Hair follicular keratinocyte (primary cell): Measurements from ENCODE around the gene FAM53A. TPM values are rescaled to one million over a fixed set of nuclear protein-coding genes. Genes with fewer than 3 reads are reported as not detected.

Source experiments
- total RNA-seq: library from RNA; depleted of rRNA; stranded (reverse); fragments of >200 nt; gene quantifications from 2 replicates; pipeline ENCODE4 v1.2.3, GENCODE V29; 2015

FAM53A gene, protein sequence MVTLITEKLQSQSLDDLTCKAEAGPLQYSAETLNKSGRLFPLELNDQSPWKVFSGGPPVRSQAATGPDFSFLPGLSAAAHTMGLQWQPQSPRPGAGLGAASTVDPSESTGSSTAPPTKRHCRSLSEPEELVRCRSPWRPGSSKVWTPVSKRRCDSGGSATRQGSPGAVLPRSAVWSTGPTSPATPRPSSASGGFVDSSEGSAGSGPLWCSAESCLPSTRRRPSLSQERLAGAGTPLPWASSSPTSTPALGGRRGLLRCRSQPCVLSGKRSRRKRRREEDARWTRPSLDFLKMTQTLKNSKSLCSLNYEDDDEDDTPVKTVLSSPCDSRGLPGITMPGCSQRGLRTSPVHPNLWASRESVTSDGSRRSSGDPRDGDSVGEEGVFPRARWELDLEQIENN
- 2.1 and 7.7 TPM in 2 replicates for total RNA-seq

DNA sequence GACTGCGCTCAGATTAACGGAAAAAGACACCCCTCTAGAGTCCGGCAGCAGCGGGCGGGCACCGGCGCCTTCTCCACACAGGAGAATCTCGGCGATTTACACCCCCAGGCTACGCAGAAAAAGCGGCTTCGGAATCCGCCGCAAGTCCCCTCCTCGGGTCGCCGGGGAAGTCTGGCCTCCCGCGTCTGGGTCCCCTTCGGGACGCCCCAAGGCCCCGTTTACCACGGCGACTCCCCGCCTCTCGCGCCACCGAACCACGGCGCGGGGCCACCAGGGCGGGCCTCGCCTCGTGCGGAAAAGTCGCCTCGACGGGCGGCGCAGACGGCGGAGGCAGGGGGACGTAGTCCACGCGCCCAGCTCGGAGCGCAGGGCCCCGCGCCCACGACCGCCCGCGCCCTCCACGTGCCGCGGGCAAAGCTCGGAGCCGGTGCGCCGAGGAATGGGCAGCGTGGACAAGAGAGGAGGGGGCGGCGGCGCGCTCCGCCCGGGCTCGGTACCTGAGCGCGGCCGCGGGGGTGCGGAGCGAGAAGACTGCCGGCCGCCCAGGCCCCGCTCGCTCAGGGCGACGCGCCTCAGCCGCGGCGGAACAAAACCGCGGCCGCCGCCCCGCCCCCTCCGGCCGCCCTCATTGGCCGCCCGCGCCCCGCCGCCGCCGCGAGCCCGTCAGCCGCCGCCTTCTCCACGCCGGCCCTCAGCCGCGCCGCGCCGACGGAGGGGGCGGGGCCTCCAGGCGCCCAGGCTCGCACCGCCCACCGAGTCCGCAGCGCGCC lies at the start of gene FAM53A:
Gene FAM53A, minus strand, starts transcription at position 578 of the 770 bp plus-strand sequence. CDS start 15,572 bp downstream, outside the sequence.

DNA sequence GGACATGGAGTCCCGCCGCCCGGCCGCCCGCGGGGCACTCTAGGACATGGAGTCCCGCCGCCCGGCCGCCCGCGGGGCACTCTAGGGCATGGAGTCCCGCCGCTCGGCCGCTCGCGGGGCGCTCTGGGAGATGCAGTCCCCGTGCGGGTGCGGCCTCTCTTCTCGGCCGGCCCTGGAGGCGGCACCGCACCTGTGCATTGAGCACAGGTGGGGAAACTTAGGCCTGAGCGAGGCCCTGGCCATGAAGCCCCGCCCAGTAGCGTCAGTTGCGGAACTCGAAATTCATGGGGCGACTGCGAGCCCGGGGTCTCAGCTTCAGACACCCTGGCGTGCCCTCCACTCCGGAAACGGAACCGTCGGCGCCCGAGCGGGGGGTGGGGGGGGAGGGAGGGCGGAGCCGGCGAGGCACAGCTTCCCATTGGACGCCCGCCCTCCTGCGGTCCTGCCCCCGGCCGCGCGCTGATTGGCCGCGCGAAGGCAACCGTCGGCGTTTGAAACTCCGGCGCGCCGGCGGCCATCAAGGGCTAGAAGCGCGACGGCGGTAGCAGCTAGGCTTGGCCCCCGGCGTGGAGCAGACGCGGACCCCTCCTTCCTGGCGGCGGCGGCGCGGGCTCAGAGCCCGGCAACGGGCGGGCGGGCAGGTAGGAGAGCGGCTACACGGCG lies 37.0 kb upstream of the FAM53A start, which contains the start of the genes TACC3 and TMEM129:
Gene TACC3, plus strand, starts transcription at position 519 of the 663 bp plus-strand sequence. CDS start 1,901 bp downstream, outside the sequence.
Gene TMEM129, minus strand, starts transcription at position 321 of the 663 bp plus-strand sequence. CDS start 486 bp downstream, outside the sequence.

DNA sequence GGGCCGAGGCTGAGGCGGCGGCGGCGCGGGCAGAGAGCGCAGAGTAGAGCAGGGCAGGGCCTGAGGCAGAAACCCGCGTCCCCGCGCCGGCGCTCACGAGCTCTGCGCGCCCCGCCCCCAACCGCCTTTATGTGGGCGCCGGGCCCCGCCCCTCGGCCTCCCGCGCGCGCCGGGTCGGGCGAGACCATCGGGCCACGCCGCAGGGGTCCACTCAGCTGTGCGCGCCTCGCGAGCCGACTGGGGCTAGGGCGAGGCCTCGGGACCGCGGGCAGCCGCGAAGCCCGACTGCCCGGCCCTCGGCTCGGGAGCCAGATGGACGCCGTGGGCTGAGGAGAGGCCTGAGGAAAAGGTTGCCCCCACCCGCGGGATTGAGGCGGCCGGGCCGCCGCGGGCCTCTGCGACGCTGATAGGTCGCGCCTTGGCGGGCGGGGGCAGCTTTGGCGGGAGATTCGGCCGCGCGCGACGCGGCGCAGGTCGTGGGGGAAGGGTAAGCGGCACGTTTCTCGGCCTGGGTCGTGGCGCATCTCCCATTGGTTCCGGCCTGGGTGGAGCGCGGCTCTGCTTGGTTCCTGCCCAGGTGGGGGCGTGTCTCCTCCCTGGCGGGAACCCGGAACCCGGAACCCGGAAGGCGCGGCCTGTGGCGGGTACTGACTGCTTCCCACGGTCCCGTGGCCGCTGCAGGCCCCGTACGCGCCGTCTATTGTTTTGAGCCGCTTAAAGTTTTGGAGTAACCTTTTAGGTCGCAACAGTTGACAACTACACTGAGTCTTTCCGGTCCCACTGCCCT lies 28.3 kb upstream of the FAM53A start, which contains the start of gene SLBP:
Gene SLBP, minus strand, starts transcription at position 104 of the 787 bp plus-strand sequence. CDS start 131 bp downstream, outside the sequence.

Other genes starting within 250 kb of the FAM53A start
- 77.2 and 80.0 TPM in 2 replicates for gene SLBP, start 28.0 kb upstream of the FAM53A start, total RNA-seq
- gene TMEM129, start 37.0 kb upstream of the FAM53A start, total RNA-seq: 26.7 and 42.5 TPM in 2 replicates
- gene TACC3, start 37.2 kb upstream of the FAM53A start, total RNA-seq: 18.0 and 59.3 TPM in 2 replicates
- 41.6 and 43.7 TPM in 2 replicates for gene FGFR3, start 109.0 kb upstream of the FAM53A start, total RNA-seq
- 47.0 and 49.6 TPM in 2 replicates for gene LETM1, start 171.8 kb upstream of the FAM53A start, total RNA-seq
- gene NSD2, start 187.1 kb upstream of the FAM53A start, total RNA-seq: 45.5 and 69.2 TPM in 2 replicates